Measurements from ENCODE around the gene TYR. TPM values are rescaled to one million over a fixed set of nuclear protein-coding genes. Genes with fewer than 3 reads are reported as not detected.
"Not testable (repeated sequence)": the region's sequence is repeated elsewhere in the genome, so short reads cannot be mapped to it uniquely, and the experiment has no call there.

The TYR gene
- total RNA-seq, 1 experiment from 2014 or later, result not detected

GRCh38 chr11:89293965-89294679, 116.4 kb downstream of the TYR start:
- Histone ChIP-seq H3K4me2 (no peak overlapping the region), H4K20me1 (ENCODE audit: insufficient read depth) (no peaks in the 10 kb centered on the region), H3K36me3 (ENCODE audit: low read depth) (no peaks in the 10 kb centered on the region), H3K4me1 (replicated peaks; ENCODE audit: insufficient read depth) (no peaks in the 10 kb centered on the region), H2AFZ (no peak overlapping the region; the same call in 1 of the 2 replicates), H3K9me2 (ENCODE audit: insufficient read depth) (no peaks in the 10 kb centered on the region), H3K27ac (no peak overlapping the region), H3K4me3 (no peak overlapping the region), H3F3A (ENCODE audit: insufficient read depth, low read depth) (no peaks in the 10 kb centered on the region), H3K27me3 (ENCODE audit: insufficient read depth, low read depth) (no peaks in the 10 kb centered on the region), H3K9me3 (ENCODE audit: insufficient read depth, low read depth) (no peaks in the 10 kb centered on the region), H3K79me2 (ENCODE audit: low read depth) (no peaks in the 10 kb centered on the region)
- no peak for DNase-seq
- ChIA-PET CTCF (no interaction called here), POLR2A (ENCODE audit: unreplicated experiment) (no interaction called here)
- BruUV-seq (replicated peaks), result no TSS peak
- no peak for TF ChIP-seq EZH2 (IDR thresholded peaks at IDR 0.05; ENCODE audit: low read depth)
- TF ChIP-seq, protein P1, sequence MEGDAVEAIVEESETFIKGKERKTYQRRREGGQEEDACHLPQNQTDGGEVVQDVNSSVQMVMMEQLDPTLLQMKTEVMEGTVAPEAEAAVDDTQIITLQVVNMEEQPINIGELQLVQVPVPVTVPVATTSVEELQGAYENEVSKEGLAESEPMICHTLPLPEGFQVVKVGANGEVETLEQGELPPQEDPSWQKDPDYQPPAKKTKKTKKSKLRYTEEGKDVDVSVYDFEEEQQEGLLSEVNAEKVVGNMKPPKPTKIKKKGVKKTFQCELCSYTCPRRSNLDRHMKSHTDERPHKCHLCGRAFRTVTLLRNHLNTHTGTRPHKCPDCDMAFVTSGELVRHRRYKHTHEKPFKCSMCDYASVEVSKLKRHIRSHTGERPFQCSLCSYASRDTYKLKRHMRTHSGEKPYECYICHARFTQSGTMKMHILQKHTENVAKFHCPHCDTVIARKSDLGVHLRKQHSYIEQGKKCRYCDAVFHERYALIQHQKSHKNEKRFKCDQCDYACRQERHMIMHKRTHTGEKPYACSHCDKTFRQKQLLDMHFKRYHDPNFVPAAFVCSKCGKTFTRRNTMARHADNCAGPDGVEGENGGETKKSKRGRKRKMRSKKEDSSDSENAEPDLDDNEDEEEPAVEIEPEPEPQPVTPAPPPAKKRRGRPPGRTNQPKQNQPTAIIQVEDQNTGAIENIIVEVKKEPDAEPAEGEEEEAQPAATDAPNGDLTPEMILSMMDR (conservative IDR thresholded peaks at IDR 0.05), result no peak
- intact Hi-C loops (cut with micrococcal nuclease; ENCODE audit: unreplicated experiment), result no loop called here

DNA sequence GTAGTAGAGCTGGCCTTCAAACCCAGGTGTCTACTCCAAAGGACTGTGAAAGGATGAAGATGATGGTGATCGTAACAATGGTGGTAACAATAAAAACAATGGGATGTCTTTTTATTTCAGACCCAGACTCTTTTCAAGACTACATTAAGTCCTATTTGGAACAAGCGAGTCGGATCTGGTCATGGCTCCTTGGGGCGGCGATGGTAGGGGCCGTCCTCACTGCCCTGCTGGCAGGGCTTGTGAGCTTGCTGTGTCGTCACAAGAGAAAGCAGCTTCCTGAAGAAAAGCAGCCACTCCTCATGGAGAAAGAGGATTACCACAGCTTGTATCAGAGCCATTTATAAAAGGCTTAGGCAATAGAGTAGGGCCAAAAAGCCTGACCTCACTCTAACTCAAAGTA, 117.3 kb downstream of the TYR start:
- CTCF ChIA-PET; H3K9me3 ChIP-seq (ENCODE audit: insufficient read depth, low read depth); H3K4me1 ChIP-seq (replicated peaks; ENCODE audit: insufficient read depth); H4K20me1 ChIP-seq (ENCODE audit: insufficient read depth); intact Hi-C loops (cut with micrococcal nuclease; ENCODE audit: unreplicated experiment); H3K27me3 ChIP-seq (ENCODE audit: insufficient read depth, low read depth); H3K79me2 ChIP-seq (ENCODE audit: low read depth); DNase-seq; H3K27ac ChIP-seq; H3K4me2 ChIP-seq; H3K4me3 ChIP-seq; H2AFZ ChIP-seq; H3F3A ChIP-seq (ENCODE audit: insufficient read depth, low read depth); BruUV-seq (replicated peaks); POLR2A ChIA-PET (ENCODE audit: unreplicated experiment); H3K36me3 ChIP-seq (ENCODE audit: low read depth); H3K9me2 ChIP-seq (ENCODE audit: insufficient read depth): not testable (repeated sequence)

- H2AFZ ChIP-seq; CTCF ChIA-PET; H3K36me3 ChIP-seq (ENCODE audit: low read depth); H3K4me2 ChIP-seq; H3K27me3 ChIP-seq (ENCODE audit: insufficient read depth, low read depth); H3K4me1 ChIP-seq (replicated peaks; ENCODE audit: insufficient read depth); BruUV-seq (replicated peaks); H3K27ac ChIP-seq; H3F3A ChIP-seq (ENCODE audit: insufficient read depth, low read depth); POLR2A ChIA-PET (ENCODE audit: unreplicated experiment); H3K4me3 ChIP-seq; H4K20me1 ChIP-seq (ENCODE audit: insufficient read depth); H3K9me2 ChIP-seq (ENCODE audit: insufficient read depth); intact Hi-C loops (cut with micrococcal nuclease; ENCODE audit: unreplicated experiment); H3K79me2 ChIP-seq (ENCODE audit: low read depth); H3K9me3 ChIP-seq (ENCODE audit: insufficient read depth, low read depth); DNase-seq: not testable (repeated sequence)
Measured at GRCh38 chr11:89303029-89303428, 125.4 kb downstream of the TYR start.

DNA sequence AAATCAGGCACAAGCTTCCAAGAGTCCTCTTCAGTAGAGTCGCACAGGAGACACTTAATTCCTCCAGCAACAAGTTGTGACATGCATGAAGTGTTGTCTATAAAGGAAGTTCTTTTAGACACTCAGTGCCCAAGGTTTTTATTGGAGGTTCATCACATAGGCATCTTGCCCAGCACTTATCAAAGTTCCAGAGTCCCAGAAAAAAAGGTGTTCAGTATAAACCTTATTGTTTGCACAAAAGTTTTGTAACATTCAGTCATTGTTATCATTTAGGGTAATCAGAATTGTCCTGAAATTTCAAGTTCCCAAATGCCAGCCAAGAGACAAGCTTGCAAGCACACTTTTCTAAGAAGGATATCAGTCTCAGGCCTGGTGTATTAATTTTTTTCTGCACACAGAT, 130.6 kb downstream of the TYR start:
- BruUV-seq (replicated peaks); H4K20me1 ChIP-seq (ENCODE audit: insufficient read depth); POLR2A ChIA-PET (ENCODE audit: unreplicated experiment); H3K36me3 ChIP-seq (ENCODE audit: low read depth); intact Hi-C loops (cut with micrococcal nuclease; ENCODE audit: unreplicated experiment); H3K79me2 ChIP-seq (ENCODE audit: low read depth); H3F3A ChIP-seq (ENCODE audit: insufficient read depth, low read depth); H3K9me2 ChIP-seq (ENCODE audit: insufficient read depth); H3K27me3 ChIP-seq (ENCODE audit: insufficient read depth, low read depth); CTCF ChIA-PET; H3K27ac ChIP-seq; H3K4me1 ChIP-seq (replicated peaks; ENCODE audit: insufficient read depth); H3K4me3 ChIP-seq; DNase-seq; H3K9me3 ChIP-seq (ENCODE audit: insufficient read depth, low read depth); H3K4me2 ChIP-seq; H2AFZ ChIP-seq: not testable (repeated sequence)

DNA sequence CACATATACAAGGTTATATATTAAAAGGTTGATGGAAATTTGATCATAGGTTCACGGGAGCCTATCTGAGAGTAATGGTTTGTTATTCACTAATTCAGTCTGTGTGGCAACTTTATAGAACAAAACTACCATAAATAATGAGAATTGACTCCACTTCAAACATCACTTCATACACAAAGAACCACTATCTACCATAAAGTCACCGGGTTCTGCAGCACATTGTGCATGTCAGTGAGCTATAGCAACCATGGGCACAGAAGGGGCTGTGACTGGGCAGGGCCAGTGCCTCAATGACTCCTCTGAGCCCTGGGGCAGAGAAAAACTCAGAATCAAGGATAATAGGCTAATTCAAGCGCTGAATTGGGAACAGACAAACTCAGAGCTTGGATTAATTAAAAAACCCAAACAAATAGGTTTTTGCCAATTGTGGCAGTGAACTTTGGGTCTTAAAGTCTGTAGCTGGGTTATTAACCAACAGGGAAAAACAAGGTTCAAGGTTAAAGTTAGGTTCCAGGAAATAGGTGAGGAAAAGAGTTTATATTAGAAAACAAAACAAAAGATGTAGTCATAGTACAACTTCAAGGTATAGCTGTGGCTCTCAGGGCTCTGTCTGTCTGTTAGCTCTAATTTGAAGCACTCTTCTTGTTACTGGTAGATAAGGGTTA, 131.8 kb downstream of the TYR start:
- H3K27ac ChIP-seq; H3K9me3 ChIP-seq (ENCODE audit: insufficient read depth, low read depth); H3K27me3 ChIP-seq (ENCODE audit: insufficient read depth, low read depth); POLR2A ChIA-PET (ENCODE audit: unreplicated experiment); H3K36me3 ChIP-seq (ENCODE audit: low read depth); H3F3A ChIP-seq (ENCODE audit: insufficient read depth, low read depth); CTCF ChIA-PET; intact Hi-C loops (cut with micrococcal nuclease; ENCODE audit: unreplicated experiment); H3K4me2 ChIP-seq; H3K4me3 ChIP-seq; H3K9me2 ChIP-seq (ENCODE audit: insufficient read depth); DNase-seq; H2AFZ ChIP-seq; H3K4me1 ChIP-seq (replicated peaks; ENCODE audit: insufficient read depth); BruUV-seq (replicated peaks); H3K79me2 ChIP-seq (ENCODE audit: low read depth); H4K20me1 ChIP-seq (ENCODE audit: insufficient read depth): not testable (repeated sequence)

DNA sequence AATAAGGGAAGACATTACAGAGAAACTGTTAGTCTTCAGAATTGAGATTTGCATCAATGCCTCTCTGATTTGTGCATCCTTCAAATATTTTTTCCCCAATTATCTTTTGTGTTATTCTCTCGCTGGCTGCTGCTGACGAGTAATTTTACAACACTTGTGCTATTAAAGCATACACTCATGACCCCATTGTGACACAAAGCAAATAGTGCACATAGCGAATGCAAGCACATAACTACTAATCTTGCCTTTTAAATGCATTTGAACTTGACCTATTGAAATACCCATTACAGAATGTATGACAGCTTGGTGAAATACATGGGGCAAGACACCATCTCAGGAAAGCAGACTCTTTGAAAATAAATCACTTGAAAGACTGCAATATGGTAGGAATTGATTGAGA, 132.9 kb downstream of the TYR start:
- POLR2A ChIA-PET (ENCODE audit: unreplicated experiment); H3K79me2 ChIP-seq (ENCODE audit: low read depth); H3K4me3 ChIP-seq; intact Hi-C loops (cut with micrococcal nuclease; ENCODE audit: unreplicated experiment); H3K9me3 ChIP-seq (ENCODE audit: insufficient read depth, low read depth); CTCF ChIA-PET; H4K20me1 ChIP-seq (ENCODE audit: insufficient read depth); H2AFZ ChIP-seq; DNase-seq; BruUV-seq (replicated peaks); H3K27me3 ChIP-seq (ENCODE audit: insufficient read depth, low read depth); H3K4me2 ChIP-seq; H3K27ac ChIP-seq; H3K9me2 ChIP-seq (ENCODE audit: insufficient read depth); H3K36me3 ChIP-seq (ENCODE audit: low read depth); H3F3A ChIP-seq (ENCODE audit: insufficient read depth, low read depth); H3K4me1 ChIP-seq (replicated peaks; ENCODE audit: insufficient read depth): not testable (repeated sequence)

All from PC-9 (cell line).